CD4-positive, alpha-beta memory T cell (primary cell): Measurements from ENCODE around the gene IL21. TPM values are rescaled to one million over a fixed set of nuclear protein-coding genes. Genes with fewer than 3 reads are reported as not detected.

ENCODE experiments used
- CTCF ChIA-PET: fragments of 350-600 bp; sonication (Branson Sonifier 250); formaldehyde crosslinking; loops from one replicate; lab custom pipeline; 2021; ENCODE audit warnings: inconsistent platforms; ENCODE audit not compliant: partially characterized antibody; lab: Charles Lee
- POLR2A ChIA-PET: fragments of 350-600 bp; sonication (Branson Sonifier 250); formaldehyde crosslinking; loops from one replicate; lab custom pipeline; 2021; ENCODE audit not compliant: partially characterized antibody; lab: Charles Lee
- DNase-seq, 5 donors: peaks; one replicate each; pipeline versions ENCODE4 v3.0.0 to v3.0.0-alpha.2; 2020 to 2022; ENCODE audit warnings: mixed read lengths in 1 of 5
- H3K27ac ChIP-seq: one replicate; pipeline ENCODE4 v1.7.0; 2013; ENCODE audit warnings: low read depth, low read length
- H3K27me3 ChIP-seq: 2 replicates; pipeline ENCODE4 v1.7.0; 2013; ENCODE audit warnings: mild to moderate bottlenecking, low read length, moderate library complexity; ENCODE audit not compliant: insufficient read depth
- H3K36me3 ChIP-seq: 2 replicates; pipeline ENCODE4 v1.7.0; 2013; ENCODE audit warnings: mild to moderate bottlenecking, low read length, moderate library complexity; ENCODE audit not compliant: insufficient read depth
- H3K4me1 ChIP-seq: 2 replicates; pipeline ENCODE4 v1.7.0; 2013; ENCODE audit warnings: mild to moderate bottlenecking, low read length, moderate library complexity; ENCODE audit not compliant: insufficient read depth
- H3K4me3 ChIP-seq, 2 donors: one replicate each; pipeline ENCODE4 v1.7.0; 2013; ENCODE audit warnings: low read length in 2 of 2, mild to moderate bottlenecking in 1 of 2
- H3K9me3 ChIP-seq, 2 donors: one replicate each; pipeline ENCODE4 v1.7.0; 2013; ENCODE audit warnings: low read length in 2 of 2, control low read depth in 1 of 2; ENCODE audit not compliant: control insufficient read depth in 1 of 2
- H3K27ac Mint-ChIP-seq, 7 donors: one replicate each; pipeline ENCODE4 v1.8.0; 2020 to 2021; ENCODE audit warnings: mixed read lengths in 7 of 7, mild to moderate bottlenecking in 6 of 7, inconsistent platforms in 3 of 7, moderate library complexity in 3 of 7
- H3K27me3 Mint-ChIP-seq, 2 donors: one replicate each; pipeline ENCODE4 v1.8.0; 2020 to 2021; ENCODE audit warnings: mixed read lengths in 2 of 2
- H3K36me3 Mint-ChIP-seq, 2 donors: one replicate each; pipeline ENCODE4 v1.8.0; 2020 to 2021; ENCODE audit warnings: mixed read lengths in 2 of 2, inconsistent platforms in 1 of 2, mild to moderate bottlenecking in 1 of 2
- H3K4me1 Mint-ChIP-seq, 4 donors: one replicate each; pipeline ENCODE4 v1.8.0; 2020 to 2021; ENCODE audit warnings: mixed read lengths in 4 of 4, mild to moderate bottlenecking in 1 of 4
- H3K4me3 Mint-ChIP-seq, 8 donors: one replicate each; pipeline ENCODE4 v1.8.0; 2020 to 2021; ENCODE audit warnings: mixed read lengths in 8 of 8, mild to moderate bottlenecking in 7 of 8, moderate library complexity in 6 of 8, inconsistent platforms in 3 of 8
- H3K9me3 Mint-ChIP-seq, 8 donors: one replicate each; pipeline ENCODE4 v1.8.0; 2020 to 2021; ENCODE audit warnings: mixed read lengths in 8 of 8, mild to moderate bottlenecking in 5 of 8, inconsistent platforms in 3 of 8, moderate library complexity in 1 of 8
- intact Hi-C: fragments of 100-400 bp; cut with micrococcal nuclease; formaldehyde crosslinking; loops from one replicate; pipeline ENCODE4 v1.15.1; 2023
- polyA plus RNA-seq, 2 donors: library from polyadenylated mRNA; unstranded; fragments of 300-500 nt; fragmentation: Illumina TruSeq; gene quantifications; one replicate each; pipeline ENCODE4 v1.2.3, GENCODE V29; 2021
- total RNA-seq, 2 experiments: library from RNA; stranded (reverse); gene quantifications; one replicate each; pipeline ENCODE4 v1.2.3, GENCODE V29; 2021

The IL21 gene
- total and polyA plus RNA-seq, 4 experiments from 2014 or later: 0.10 to 0.28 TPM; not detected in 2

GRCh38 chr4:122617597-122618593, 3.0 kb downstream of the IL21 start:
- Histone ChIP-seq H3K9me3 (no peaks in the 10 kb centered on the region), H3K27me3 (no peaks in the 10 kb centered on the region), H3K4me3 (no peak overlapping the region), H3K27ac (no peak overlapping the region), H3K4me1 (peaks cover 44% of the 10 kb centered on the region), H3K36me3 (no peaks in the 10 kb centered on the region)
- DNase-seq: no peak
- Mint-ChIP-seq H3K27me3 (peaks cover 0 to 7% of the 10 kb centered on the region in 2 donors), H3K36me3 (no peaks in the 10 kb centered on the region), H3K4me3 (peak overlapping the region; percentile 1 to 74 (median 44)), H3K4me1 (peaks cover 35 to 39% (median 36%) of the 10 kb centered on the region in 4 donors), H3K9me3 (no peaks in the 10 kb centered on the region), H3K27ac (peak overlapping the region in 6 of 7 donors; percentile 37 to 65 (median 44))
- CTCF ChIA-PET: interaction anchor here (0.8 to 1.5 kb wide), 2 partner anchors 10 to 15 kb away, joined by 3 read pairs; no protein-coding TSS in a partner anchor
- POLR2A ChIA-PET: interaction anchor here (1.4 kb wide), 1 partner anchor 15 kb away, joined by 5 read pairs; no protein-coding TSS in a partner anchor
- intact Hi-C loops: no loop called here

- peak overlapping the region in 3 of 7 donors; percentile 19 to 39 (median 39) for H3K27ac Mint-ChIP-seq
- POLR2A ChIA-PET: interaction anchor here (0.8 to 1.4 kb wide), 2 partner anchors 16 to 116 kb away, joined by 3 to 5 read pairs; no protein-coding TSS in a partner anchor
- no peaks in the 10 kb centered on the region for H3K9me3 ChIP-seq
- CTCF ChIA-PET: interaction anchor here (0.8 kb wide), 1 partner anchor 14 kb away, joined by 3 read pairs; no protein-coding TSS in a partner anchor
- H3K4me3 Mint-ChIP-seq: peak overlapping the region in 7 of 8 donors; percentile 1 to 74 (median 49)
- intact Hi-C loops: no loop called here
- no peak for DNase-seq
- no peaks in the 10 kb centered on the region for H3K9me3 Mint-ChIP-seq
- no peaks in the 10 kb centered on the region for H3K36me3 Mint-ChIP-seq
- no peaks in the 10 kb centered on the region for H3K27me3 ChIP-seq
- no peak overlapping the region for H3K4me3 ChIP-seq
- H3K36me3 ChIP-seq: no peaks in the 10 kb centered on the region
- H3K27me3 Mint-ChIP-seq: peaks cover 0 to 7% of the 10 kb centered on the region in 2 donors
- H3K4me1 Mint-ChIP-seq: peaks cover 35 to 39% (median 36%) of the 10 kb centered on the region in 4 donors
- no peak overlapping the region for H3K27ac ChIP-seq
- H3K4me1 ChIP-seq: peaks cover 44% of the 10 kb centered on the region
Measured at GRCh38 chr4:122616915-122617596, 3.8 kb downstream of the IL21 start.

- no peak overlapping the region for H3K4me3 Mint-ChIP-seq
- no peaks in the 10 kb centered on the region for H3K9me3 Mint-ChIP-seq
- no peak overlapping the region for H3K4me3 ChIP-seq
- ChIA-PET POLR2A (no interaction called here), CTCF (interaction anchor here (1.0 kb wide), 1 partner anchor 103 kb away, joined by 3 read pairs; no protein-coding TSS in a partner anchor)
- peaks cover 0 to 5% of the 10 kb centered on the region in 2 donors for H3K27me3 Mint-ChIP-seq
- no peak for DNase-seq
- no peaks in the 10 kb centered on the region for H3K36me3 ChIP-seq
- intact Hi-C loops: no loop called here
- H3K27ac ChIP-seq: no peak overlapping the region
- H3K27ac Mint-ChIP-seq: no peak overlapping the region
- no peaks in the 10 kb centered on the region for H3K36me3 Mint-ChIP-seq
- peaks cover 31% of the 10 kb centered on the region for H3K4me1 ChIP-seq
- no peaks in the 10 kb centered on the region for H3K27me3 ChIP-seq
- H3K4me1 Mint-ChIP-seq: peaks cover 23 to 30% (median 24%) of the 10 kb centered on the region in 4 donors
- H3K9me3 ChIP-seq: no peaks in the 10 kb centered on the region
Measured at GRCh38 chr4:122614621-122615020, 6.2 kb downstream of the IL21 start.

DNA sequence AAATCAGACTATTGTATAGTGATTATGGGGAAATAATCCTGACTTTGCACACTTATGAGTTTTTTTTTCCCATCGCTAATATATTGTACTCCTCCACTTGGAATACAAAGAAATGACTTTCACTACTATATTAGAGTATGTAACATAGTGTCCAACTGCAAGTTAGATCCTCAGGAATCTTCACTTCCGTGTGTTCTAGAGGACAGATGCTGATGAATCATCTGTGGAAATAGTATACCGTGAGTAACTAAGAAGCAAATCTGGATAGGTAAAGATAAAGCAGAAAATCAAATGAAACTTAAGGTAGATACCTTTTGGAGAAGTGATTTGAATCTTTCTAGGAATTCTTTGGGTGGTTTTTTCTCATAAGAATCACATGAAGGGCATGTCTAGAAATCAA, 8.3 kb downstream of the IL21 start:
- Histone ChIP-seq H3K4me3 (no peak overlapping the region), H3K36me3 (no peaks in the 10 kb centered on the region), H3K9me3 (no peaks in the 10 kb centered on the region), H3K27me3 (no peaks in the 10 kb centered on the region), H3K4me1 (peaks cover 13% of the 10 kb centered on the region), H3K27ac (no peak overlapping the region)
- no peaks in the 10 kb centered on the region for H3K9me3 Mint-ChIP-seq
- ChIA-PET CTCF (interaction anchor here (2.6 kb wide), 1 partner anchor 10 kb away, joined by 11 read pairs; no protein-coding TSS in a partner anchor), POLR2A (no interaction called here)
- H3K27ac Mint-ChIP-seq: no peak overlapping the region
- no peaks in the 10 kb centered on the region for H3K36me3 Mint-ChIP-seq
- intact Hi-C loops: no loop called here
- peaks cover 0 to 5% of the 10 kb centered on the region in 2 donors for H3K27me3 Mint-ChIP-seq
- no peak overlapping the region for H3K4me3 Mint-ChIP-seq
- H3K4me1 Mint-ChIP-seq: peaks cover 8 to 13% (median 12%) of the 10 kb centered on the region in 4 donors
- no peak for DNase-seq

GRCh38 chr4:122606364-122607043, 14.4 kb downstream of the IL21 start:
- H3K27me3 Mint-ChIP-seq: peaks cover 0 to 7% of the 10 kb centered on the region in 2 donors
- no peak overlapping the region for H3K27ac Mint-ChIP-seq
- intact Hi-C loops: no loop called here
- Histone ChIP-seq H3K9me3 (no peaks in the 10 kb centered on the region), H3K36me3 (no peaks in the 10 kb centered on the region), H3K27ac (no peak overlapping the region), H3K27me3 (no peaks in the 10 kb centered on the region), H3K4me1 (no peaks in the 10 kb centered on the region), H3K4me3 (no peak overlapping the region)
- H3K36me3 Mint-ChIP-seq: no peaks in the 10 kb centered on the region
- no peaks in the 10 kb centered on the region for H3K9me3 Mint-ChIP-seq
- ChIA-PET CTCF (no interaction called here), POLR2A (no interaction called here)
- peaks cover 0 to 5% (median 2%) of the 10 kb centered on the region in 4 donors for H3K4me1 Mint-ChIP-seq
- no peak for DNase-seq
- no peak overlapping the region for H3K4me3 Mint-ChIP-seq

DNA sequence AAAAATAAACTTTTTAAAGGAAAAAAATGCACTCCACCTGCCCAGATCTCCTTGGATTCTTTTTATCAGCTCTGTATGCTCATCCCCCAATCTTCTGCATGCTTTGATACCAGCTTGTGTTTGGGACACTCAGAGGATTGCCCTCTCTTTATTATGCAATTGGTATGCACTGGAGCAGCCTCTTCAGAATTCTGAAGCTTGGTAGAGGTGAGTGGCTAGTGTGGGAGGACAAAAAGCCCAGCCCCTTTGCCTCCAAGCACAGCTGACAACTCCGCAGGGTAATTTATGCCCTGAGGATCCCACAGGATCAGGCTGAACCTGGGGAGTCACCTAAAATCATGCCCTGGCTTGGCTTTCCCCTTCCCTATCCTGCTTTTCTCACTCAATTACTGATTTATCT, 16.7 kb downstream of the IL21 start:
- H3K27me3 Mint-ChIP-seq: peaks cover 0 to 9% of the 10 kb centered on the region in 2 donors
- Histone ChIP-seq H3K27me3 (no peaks in the 10 kb centered on the region), H3K4me1 (no peaks in the 10 kb centered on the region), H3K36me3 (no peaks in the 10 kb centered on the region), H3K9me3 (no peaks in the 10 kb centered on the region), H3K27ac (no peak overlapping the region), H3K4me3 (no peak overlapping the region)
- ChIA-PET POLR2A (no interaction called here), CTCF (interaction anchor here (0.6 to 4.3 kb wide), 8 partner anchors 26 to 867 kb away, joined by 3 to 42 read pairs (median 14); no protein-coding TSS in a partner anchor)
- no peak for DNase-seq
- peaks cover 0 to 5% (median 2%) of the 10 kb centered on the region in 4 donors for H3K4me1 Mint-ChIP-seq
- intact Hi-C loops: loop anchor here (5.0 kb wide), 2 partner anchors 48 to 318 kb away; partner anchors contain the start of gene NUDT6
- no peaks in the 10 kb centered on the region for H3K36me3 Mint-ChIP-seq
- H3K4me3 Mint-ChIP-seq: no peak overlapping the region
- H3K27ac Mint-ChIP-seq: no peak overlapping the region
- no peaks in the 10 kb centered on the region for H3K9me3 Mint-ChIP-seq
